HCEC 1CT (cell line): ENCODE data around the gene CLCNKA.
A peak's percentile ranks its signal among the peaks of the same experiment; 100 is the strongest.
"Not testable (repeated sequence)": the region's sequence is repeated elsewhere in the genome, so short reads cannot be mapped to it uniquely, and the experiment has no call there.

Experiments
- DNase-seq: peaks from one replicate; pipeline ENCODE4 v3.0.0-alpha.2; 2017

CLCNKA gene

GRCh38 chr1:16021681-16022080 lies at the start of gene CLCNKA:
Gene CLCNKA (plus strand): TSS chr1:16022036. CDS start chr1:16022620, 584 bp downstream.
- no peak for DNase-seq

GRCh38 chr1:15972409-15972808 lies 49.4 kb upstream of the CLCNKA start:
- no peak for DNase-seq

GRCh38 chr1:15973772-15974171 lies 48.1 kb upstream of the CLCNKA start:
- no peak for DNase-seq

DNA sequence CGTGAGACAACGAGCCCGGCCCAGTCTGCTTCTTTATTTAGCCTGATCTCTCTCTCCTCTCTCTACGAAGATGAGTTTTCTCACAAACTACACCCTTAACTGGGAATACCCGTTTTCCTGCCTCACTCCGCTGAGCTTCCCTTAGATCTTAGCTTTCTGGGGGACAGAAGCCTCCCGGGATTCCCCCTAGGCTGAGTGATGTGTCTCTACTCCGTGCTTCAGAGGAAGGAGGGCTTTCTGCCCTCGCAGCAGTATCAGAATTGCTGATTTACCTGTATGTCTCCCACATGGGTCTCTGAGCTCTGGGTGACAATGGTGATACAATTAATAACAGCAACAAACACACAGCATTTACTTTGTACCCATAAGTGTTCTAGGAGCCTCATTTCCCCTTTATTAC lies 47.0 kb upstream of the CLCNKA start:
- no peak for DNase-seq

DNA sequence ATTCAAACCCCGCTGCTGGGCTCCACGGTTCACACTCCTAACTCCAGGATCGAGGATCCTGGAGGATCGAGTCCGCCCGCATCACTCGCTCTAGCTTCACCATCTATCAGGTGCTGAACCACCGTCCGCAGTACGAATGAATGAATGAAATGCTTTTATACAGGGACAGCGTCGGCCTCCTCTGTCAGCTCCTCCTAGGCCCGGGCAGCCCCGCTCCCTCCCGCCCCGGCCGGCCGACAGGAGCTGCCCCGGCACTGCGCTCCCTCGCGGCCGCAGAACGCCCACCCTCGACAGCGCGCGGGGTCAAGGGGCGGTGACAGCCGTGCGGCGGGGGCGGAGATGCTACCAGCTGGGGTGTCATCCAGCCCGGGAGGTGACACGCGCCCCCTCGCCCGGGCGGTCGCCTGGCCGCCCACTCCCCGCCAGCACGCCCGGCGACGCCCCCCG lies 46.5 kb upstream of the CLCNKA start:
- DNase-seq: no peak

- peak; percentile 92 for DNase-seq
These were observed 45.8 kb upstream of the CLCNKA start, which contains the start of gene ZBTB17 for GRCh38 chr1:15975805-15976680. Gene ZBTB17 (minus strand): TSS chr1:15976101. CDS start chr1:15948495, 27,606 bp downstream.

DNA sequence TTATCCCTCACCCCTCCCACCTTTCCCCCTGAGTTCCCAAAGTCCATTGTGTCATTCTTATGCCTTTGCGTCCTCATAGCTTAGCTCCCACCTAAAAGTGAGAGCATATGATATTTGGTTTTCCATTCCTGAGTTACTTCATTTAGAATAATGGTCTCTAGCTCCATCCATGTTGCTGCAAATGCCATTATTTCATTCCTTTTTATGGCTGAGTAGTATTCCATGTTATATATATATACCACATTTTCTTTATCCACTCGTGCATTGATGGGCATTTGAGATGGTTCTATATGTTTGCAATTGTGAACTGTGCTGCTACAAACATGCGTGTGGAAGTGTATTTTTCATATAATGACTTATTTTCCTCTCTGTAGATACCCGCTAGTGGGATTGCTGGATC lies 43.9 kb upstream of the CLCNKA start:
- not testable (repeated sequence) for DNase-seq

- no peak for DNase-seq
These were observed 40.2 kb upstream of the CLCNKA start for GRCh38 chr1:15981679-15982078.

- DNase-seq: no peak
These were observed 38.6 kb upstream of the CLCNKA start for GRCh38 chr1:15983275-15983674.

DNA sequence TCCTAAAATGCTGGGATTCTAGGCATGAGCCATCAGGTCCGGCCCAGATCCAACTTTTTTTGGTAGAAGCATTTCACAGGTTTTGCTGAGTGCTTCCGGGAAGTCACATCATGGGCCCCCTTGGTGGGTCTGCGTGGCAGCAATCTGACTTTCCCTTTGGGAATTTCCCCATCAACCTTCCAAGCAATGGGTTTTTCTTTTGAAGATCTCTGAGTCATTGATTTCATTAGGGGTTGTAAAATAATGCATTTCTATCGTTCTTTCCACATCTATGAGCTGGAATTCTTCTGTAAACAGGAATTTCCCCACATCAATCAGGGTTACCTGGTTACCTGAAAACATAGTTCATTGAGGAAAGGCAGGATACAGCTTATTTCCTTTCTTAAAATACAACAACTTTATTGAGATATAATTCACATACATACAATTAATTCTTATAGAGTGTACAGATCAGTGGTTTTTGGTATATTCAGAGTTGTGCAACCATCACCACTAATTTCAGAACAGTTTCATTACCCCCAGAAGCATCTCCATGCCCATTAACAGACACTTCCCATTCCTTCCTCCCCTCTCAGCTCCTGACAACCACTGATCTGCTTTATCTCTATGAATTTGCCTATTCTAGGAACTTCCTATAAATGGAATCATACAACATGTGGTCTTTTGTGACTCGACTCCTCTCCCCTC lies 36.1 kb upstream of the CLCNKA start:
- no peak for DNase-seq

DNA sequence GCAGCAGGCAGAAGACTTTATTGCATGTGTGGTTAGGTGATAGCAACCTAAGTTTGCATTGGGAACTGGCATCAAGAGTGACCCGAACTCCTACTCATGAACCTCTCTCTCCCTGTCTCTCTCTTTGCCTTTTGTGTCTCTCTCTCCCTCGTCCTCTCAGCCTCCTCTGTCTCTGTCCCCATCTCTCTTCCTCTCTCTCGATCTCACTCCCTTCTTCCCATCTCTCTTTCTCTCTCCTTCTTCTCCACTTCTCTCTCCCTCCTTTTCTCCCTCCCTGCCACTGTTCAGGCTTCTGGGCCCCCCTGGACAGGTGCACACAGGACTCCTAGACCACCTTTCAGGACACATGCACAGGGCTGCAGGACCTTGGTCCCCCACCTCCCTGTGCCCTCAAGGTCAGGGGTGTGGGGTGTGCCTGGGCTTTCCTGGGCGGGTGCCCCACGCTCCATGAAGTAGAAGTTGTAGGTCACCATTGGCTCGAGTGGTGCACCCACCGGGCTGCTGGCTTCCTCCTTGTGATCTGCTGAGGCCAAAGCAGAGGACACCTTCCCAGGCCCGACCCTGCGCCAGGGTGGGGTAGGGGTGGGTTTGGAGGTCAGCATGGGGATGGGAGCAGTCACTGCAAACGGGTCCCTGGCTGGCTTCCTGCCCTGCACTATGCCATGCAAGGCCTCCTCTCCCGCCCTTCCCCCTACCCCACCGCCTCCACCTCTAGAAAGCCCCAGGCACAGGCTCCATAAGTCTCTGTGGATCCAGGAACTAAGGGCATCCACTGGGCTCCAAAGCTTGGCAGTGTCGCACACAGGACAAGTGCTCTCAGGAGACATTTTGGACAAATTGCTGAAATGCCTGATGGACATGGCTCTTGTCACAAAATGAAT lies 32.7 kb upstream of the CLCNKA start:
- no peak for DNase-seq

- no peak for DNase-seq
These were observed 32.1 kb upstream of the CLCNKA start for GRCh38 chr1:15989776-15990175.

DNA sequence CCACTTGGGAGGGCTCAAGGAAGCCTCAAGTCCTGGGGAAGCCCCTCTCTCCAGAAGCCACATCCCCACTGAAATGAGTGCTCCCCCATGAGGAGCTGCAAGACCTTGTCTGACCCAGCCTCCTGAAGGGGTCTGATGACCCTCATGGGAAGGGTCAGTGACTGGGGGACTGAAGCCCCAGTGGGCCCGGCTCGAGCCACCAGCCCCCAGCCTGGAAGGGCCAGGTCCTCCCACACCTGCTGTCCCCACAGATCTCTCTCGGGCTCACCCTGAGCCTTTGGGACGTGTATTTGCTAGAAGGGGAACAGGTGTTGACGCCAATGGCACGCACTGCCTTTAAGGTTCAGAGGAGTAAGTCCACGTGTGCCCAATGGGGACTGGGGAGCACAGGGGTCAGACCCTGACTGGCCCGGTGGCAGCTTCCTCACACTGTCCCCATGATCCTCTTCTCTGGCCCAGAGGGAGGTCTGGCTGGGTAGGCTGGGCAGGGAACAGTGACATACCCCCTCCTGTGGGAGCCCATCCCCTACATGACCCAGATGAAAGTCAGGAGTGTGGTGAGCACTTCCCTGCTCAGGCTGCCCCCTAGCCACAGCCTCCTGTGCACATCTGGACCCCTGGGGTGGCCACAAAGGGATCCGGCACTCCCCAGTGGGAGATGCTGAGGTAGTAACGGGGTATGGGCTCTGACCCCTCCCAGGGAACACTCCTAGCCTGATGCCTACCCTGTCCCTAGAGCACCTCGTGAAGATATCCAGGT lies 30.2 kb upstream of the CLCNKA start:
- no peak for DNase-seq

GRCh38 chr1:15992187-15992553 lies 29.7 kb upstream of the CLCNKA start:
- no peak for DNase-seq

DNA sequence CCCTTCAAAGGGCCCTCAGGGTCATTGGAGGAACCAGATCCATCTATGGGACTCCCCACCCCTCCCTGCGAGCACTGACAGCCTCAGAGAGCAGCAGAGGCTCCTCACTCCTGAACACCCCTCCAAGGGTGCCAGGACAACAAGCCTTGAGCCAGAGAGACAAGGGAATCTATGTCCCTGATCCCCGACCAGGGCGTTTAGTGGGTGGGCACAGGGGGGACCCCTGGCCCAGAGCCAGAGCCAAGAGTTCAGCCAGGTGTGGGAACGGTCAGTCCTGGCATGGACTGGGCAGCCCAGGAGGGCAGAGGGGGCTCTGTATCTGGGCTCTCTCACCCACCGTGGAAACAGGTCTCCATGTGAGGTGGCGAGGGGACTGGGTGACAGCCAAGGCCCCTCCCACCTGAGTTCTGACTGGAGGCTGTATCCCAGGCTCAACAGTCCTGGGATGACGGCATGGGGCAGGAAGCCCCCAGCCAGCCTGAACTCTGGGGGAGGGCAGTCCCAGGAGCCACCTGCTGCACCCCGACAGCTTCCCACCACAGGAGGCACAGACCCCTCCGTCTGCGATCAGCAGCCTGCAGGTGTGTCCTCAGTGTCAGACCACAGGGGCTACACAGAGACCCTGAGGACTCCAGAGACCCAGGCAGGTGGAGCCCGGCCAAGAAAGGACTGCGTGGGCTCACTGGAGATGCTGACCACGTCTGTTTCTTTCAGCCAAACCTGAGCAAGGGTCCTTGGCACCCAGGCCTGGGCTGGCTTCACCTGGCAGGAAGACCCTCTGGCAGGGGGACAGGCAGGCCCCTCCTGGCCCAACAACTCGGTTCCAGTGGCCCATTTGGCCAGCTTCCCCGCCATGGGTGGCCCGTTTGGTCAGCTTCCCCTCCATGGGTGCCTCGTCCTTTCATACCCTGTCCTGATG lies 29.0 kb upstream of the CLCNKA start:
- no peak for DNase-seq

- no peak for DNase-seq
These were observed 28.2 kb upstream of the CLCNKA start for GRCh38 chr1:15993666-15994065.

DNA sequence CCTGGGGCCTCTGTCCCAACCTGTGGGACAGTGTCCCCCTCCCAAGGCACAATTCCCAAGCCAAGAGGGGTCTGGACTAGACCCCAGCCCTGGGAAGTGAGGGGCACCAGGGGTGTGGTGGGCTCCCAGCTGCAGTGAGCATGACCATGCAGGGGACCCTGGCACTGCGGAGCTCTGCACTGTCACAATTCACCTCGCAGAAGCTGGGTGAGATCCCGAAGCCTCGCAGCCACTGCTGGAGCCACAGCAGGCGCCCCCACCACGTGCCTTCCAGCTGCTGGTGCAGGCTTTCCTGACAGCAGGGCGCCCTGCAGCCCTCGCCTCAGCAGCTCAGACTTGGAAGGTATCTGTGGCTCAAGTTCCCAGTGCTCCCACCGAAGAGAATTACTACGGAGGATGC lies 27.8 kb upstream of the CLCNKA start:
- no peak for DNase-seq

DNA sequence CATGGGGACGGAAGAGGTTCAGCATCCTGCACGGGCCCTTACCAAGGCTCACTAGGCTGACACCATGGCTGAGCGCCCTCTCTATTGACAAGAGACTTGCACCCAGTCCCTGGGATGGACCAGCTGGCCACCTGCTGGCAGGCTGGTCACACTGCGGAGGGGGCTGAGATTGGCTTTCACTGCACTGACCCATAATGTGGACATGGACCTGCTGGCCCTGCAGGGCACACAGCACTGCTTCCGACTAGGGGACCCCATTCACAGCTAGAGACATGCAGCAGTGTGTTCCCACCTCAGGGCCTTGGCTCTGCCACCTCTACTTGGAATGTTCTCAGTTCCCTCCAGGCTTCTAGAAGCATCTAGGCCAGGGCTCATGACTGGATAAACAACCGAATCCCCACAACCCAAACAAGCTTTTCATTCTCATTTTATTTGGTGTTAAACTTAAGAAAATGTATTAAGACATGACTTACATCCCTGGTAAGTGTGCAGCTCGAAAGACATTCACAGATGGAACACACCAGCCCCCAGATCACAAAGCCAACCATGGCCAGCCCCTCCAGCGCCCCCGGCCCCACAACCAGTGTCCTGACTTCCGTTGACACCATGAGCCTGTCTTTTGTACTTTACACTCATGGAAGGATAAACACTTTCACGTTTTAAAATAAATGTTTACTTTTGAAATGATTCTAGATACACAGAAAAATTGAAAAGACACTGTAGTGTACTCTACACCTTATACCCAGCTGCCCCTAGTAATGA lies 27.1 kb upstream of the CLCNKA start:
- DNase-seq: peak; percentile 72

DNA sequence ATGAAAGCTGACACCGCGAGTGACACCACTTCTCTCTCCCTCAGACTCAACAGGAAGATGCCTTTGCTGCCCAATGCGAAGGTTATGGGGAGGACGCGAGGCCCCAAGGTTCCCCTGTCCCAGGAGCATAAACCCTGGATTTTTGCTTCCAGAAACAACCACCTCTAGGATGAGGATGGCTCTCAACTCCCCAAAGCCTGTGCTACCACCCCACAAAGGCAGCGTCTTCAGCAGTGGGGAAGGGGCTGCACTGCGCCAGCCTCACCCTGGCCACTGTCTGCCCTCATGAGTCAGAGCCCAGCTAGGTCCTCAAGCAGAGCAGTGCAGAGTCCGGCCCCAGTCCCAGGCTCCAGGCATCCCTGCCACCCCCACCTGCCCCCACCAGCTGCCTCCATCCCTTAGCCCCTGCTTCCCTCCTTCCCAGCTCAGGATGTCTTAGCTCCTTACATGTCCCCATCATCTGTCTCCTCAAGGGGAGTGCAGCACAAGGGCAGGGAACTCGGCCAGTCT lies 24.7 kb upstream of the CLCNKA start:
- no peak for DNase-seq

DNA sequence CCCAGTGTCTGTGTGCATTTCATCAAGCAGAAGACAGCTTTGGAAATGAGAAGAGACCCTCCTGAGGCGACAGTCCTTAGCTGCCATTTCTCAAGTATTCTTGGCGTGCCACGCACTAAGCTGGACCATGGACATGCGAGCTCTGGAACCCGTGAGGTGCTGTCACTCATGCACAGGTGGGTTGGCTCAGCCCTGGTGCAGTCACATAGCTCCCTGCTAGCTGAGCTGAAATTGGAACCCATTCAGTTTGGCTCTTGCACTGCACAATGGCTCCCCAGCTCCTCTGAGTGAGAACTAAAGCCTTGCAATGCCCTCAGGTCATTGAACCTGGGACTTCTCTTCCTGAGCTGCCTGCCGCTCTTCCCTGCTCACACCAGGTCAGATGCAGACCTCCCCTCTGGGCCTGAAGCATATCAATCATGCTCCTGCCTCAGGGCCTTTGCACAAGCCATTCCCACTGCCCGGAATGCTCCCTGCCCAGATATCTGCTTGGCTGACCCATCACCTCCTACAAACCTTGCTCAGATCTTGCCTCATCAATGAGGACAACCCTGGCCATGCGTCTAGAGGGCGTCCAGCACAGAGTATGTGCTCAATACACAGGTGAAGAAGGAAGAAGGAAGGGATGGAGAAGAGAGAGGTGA lies 24.1 kb upstream of the CLCNKA start:
- no peak for DNase-seq
